HFFc6 (cell line): ENCODE data around the gene KCND3. TPM values are rescaled to one million over a fixed set of nuclear protein-coding genes. Genes with fewer than 3 reads are reported as not detected.

ENCODE experiments used
- DNase-seq: peaks from one replicate; pipeline ENCODE4 v3.0.0-alpha.2; 2018
- H3K27ac Mint-ChIP-seq: 2 replicates; pipeline ENCODE4 v1.8.0; 2020; ENCODE audit warnings: mild to moderate bottlenecking, mixed read lengths
- H3K27me3 Mint-ChIP-seq: 2 replicates; pipeline ENCODE4 v1.8.0; 2021; ENCODE audit warnings: mild to moderate bottlenecking, moderate library complexity, mixed read lengths; ENCODE audit not compliant: insufficient read depth
- H3K36me3 Mint-ChIP-seq: 2 replicates; pipeline ENCODE4 v1.8.0; 2021; ENCODE audit warnings: low read depth, mixed read lengths
- H3K4me1 Mint-ChIP-seq: 2 replicates; pipeline ENCODE4 v1.8.0; 2020; ENCODE audit warnings: low read depth, mixed read lengths
- H3K4me3 Mint-ChIP-seq: 2 replicates; pipeline ENCODE4 v1.8.0; 2020; ENCODE audit warnings: mild to moderate bottlenecking, moderate library complexity, mixed read lengths
- H3K9me3 Mint-ChIP-seq: 2 replicates; pipeline ENCODE4 v1.8.0; 2020; ENCODE audit warnings: mild to moderate bottlenecking, mixed read lengths
- CTCF ChIP-seq: fragments of 200-600 bp; sonication (generic); IDR thresholded peaks from 2 replicates; pipeline ENCODE4 v1.5.0; 2021; ENCODE audit warnings: antibody characterized with exemption, mild to moderate bottlenecking
- total RNA-seq, 6 experiments: library from RNA; stranded (reverse); fragmentation: NEBNext Ultra II Directional; extraction: Animal tissue kit (Norgen Biotek cat#: 25700); gene quantifications; 2 replicates in 1 of 6; 3 replicates in 5 of 6; pipeline ENCODE4 v1.2.3, GENCODE V29; 2021

KCND3 gene
- total RNA-seq, 6 experiments from 2014 or later: 0.09 to 0.47 (median 0.12) TPM

GRCh38 chr1:111770916-111771315 is 218.6 kb downstream of the KCND3 start:
- no peak for TF ChIP-seq CTCF
- DNase-seq: no peak
- H3K36me3 Mint-ChIP-seq: peaks cover 7% of the 10 kb centered on the region; the same call in 1 of the 2 replicates

DNA sequence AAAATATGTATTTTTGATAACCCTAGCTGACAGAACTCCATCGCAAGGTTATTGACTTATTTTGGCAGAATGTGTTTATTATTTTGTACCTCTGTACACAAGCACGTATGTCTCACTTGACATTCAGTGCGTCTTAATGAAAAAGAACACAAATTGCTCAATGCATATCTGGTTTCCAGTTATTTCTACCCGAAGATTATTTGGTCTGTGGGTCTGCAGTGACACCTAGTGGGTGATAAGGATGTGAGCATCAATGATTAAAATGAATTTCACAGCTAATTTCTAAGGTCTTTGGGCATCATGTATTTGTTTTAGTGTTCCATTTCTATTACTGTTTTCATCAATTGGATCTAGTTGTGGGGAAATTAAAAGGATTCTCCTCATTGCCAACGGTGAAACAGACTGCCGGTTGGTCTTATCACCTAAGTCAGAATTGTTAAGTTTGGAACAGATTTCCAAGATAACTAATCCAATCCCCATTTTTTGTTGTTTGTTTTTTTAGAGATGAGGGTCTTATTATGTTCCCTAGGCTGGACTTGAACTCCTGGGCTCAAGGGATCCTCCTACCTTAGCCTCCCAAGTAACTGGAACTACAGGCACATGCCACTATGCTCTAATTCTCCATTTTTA is 219.8 kb downstream of the KCND3 start:
- Mint-ChIP-seq H3K4me1 (peaks cover 5% of the 10 kb centered on the region; the same call in 1 of the 2 replicates), H3K36me3 (peaks cover 11% of the 10 kb centered on the region; the same call in 1 of the 2 replicates), H3K27ac (no peak overlapping the region), H3K9me3 (no peaks in the 10 kb centered on the region), H3K4me3 (no peak overlapping the region), H3K27me3 (no peaks in the 10 kb centered on the region; the same call in 1 of the 2 replicates)
- TF ChIP-seq CTCF: peak; percentile 94
- peak; percentile 73 for DNase-seq

More at GRCh38 chr1:111770916-111771315, 218.6 kb downstream of the KCND3 start:
- Mint-ChIP-seq H3K27me3 (no peaks in the 10 kb centered on the region; the same call in 1 of the 2 replicates), H3K4me3 (no peak overlapping the region), H3K9me3 (no peaks in the 10 kb centered on the region), H3K4me1 (peaks cover 8% of the 10 kb centered on the region), H3K27ac (no peak overlapping the region)

GRCh38 chr1:111768625-111769024 is 220.8 kb downstream of the KCND3 start:
- Mint-ChIP-seq H3K27me3 (no peaks in the 10 kb centered on the region; the same call in 1 of the 2 replicates), H3K27ac (no peak overlapping the region), H3K9me3 (no peaks in the 10 kb centered on the region), H3K4me1 (peaks cover 5% of the 10 kb centered on the region; the same call in 1 of the 2 replicates), H3K36me3 (peaks cover 11% of the 10 kb centered on the region; the same call in 1 of the 2 replicates), H3K4me3 (no peak overlapping the region)
- no peak for TF ChIP-seq CTCF
- DNase-seq: no peak

- H3K27ac Mint-ChIP-seq: no peak overlapping the region
- no peaks in the 10 kb centered on the region; the same call in 1 of the 2 replicates for H3K27me3 Mint-ChIP-seq
- TF ChIP-seq CTCF: no peak
- peaks cover 12% of the 10 kb centered on the region for H3K36me3 Mint-ChIP-seq
- peaks cover 7% of the 10 kb centered on the region for H3K4me1 Mint-ChIP-seq
- no peak overlapping the region for H3K4me3 Mint-ChIP-seq
- no peaks in the 10 kb centered on the region for H3K9me3 Mint-ChIP-seq
- DNase-seq: no peak
Measured at GRCh38 chr1:111768023-111768422, 221.4 kb downstream of the KCND3 start.

GRCh38 chr1:111762332-111762731 is 227.1 kb downstream of the KCND3 start:
- no peaks in the 10 kb centered on the region for H3K27me3 Mint-ChIP-seq
- H3K27ac Mint-ChIP-seq: peak overlapping the region; percentile 63
- peaks cover 42% of the 10 kb centered on the region for H3K4me1 Mint-ChIP-seq
- no peak for DNase-seq
- H3K36me3 Mint-ChIP-seq: peaks cover 29% of the 10 kb centered on the region
- peak overlapping the region; percentile 80 for H3K4me3 Mint-ChIP-seq
- TF ChIP-seq CTCF: no peak
- no peaks in the 10 kb centered on the region for H3K9me3 Mint-ChIP-seq
